Stomach (tissue), 19 donors: Measurements from ENCODE around the gene NFIL3. TPM values are rescaled to one million over a fixed set of nuclear protein-coding genes. Genes with fewer than 3 reads are reported as not detected.
A peak's percentile ranks its signal among the peaks of the same experiment; 100 is the strongest.
"Not testable (repeated sequence)": the region's sequence is repeated elsewhere in the genome, so short reads cannot be mapped to it uniquely, and the experiment has no call there.

ENCODE experiments used
- DNase-seq, 2 donors: peaks; one replicate each; pipeline versions ENCODE4 v3.0.0 to v3.0.0-alpha.2; 2013 to 2019
- H3K27ac ChIP-seq, 5 donors: fragments of 200-600 bp in 4 of 5; sonication (generic) in 4 of 5; one replicate each; pipeline ENCODE4 v1.5.1; 2013 to 2019; ENCODE audit warnings: mild to moderate bottlenecking in 1 of 5, moderate library complexity in 1 of 5
- H3K27me3 ChIP-seq, 3 donors: fragments of 200-600 bp; sonication (generic); one replicate each; pipeline ENCODE4 v1.5.1; 2017 to 2019; ENCODE audit warnings: mixed run types in 1 of 3
- H3K36me3 ChIP-seq, 4 donors: fragments of 200-600 bp; sonication (generic); 1 replicate in 3 of 4; 2 replicates in 1 of 4; pipeline ENCODE4 v1.5.1; 2016 to 2019
- H3K4me1 ChIP-seq, 4 donors: fragments of 200-600 bp; sonication (generic); one replicate each; pipeline ENCODE4 v1.5.1; 2016 to 2019
- H3K4me3 ChIP-seq, 4 donors: fragments of 200-600 bp; sonication (generic) in 3 of 4; one replicate each; pipeline ENCODE4 v1.5.1; 2016 to 2019; ENCODE audit warnings: mild to moderate bottlenecking in 1 of 4
- H3K9me3 ChIP-seq, 4 donors: fragments of 200-600 bp; sonication (generic); one replicate each; pipeline ENCODE4 v1.5.1; 2016 to 2019
- EP300 ChIP-seq: sonication (generic); formaldehyde crosslinking; IDR thresholded peaks from one replicate; pipeline ENCODE4 v1.6.1; 2017; ENCODE audit warnings: antibody characterized with exemption
- POLR2A ChIP-seq, 4 donors: fragments of 450-650 bp; IDR thresholded peaks; one replicate each; pipeline ENCODE4 v1.6.1; 2016; ENCODE audit warnings: antibody characterized with exemption in 4 of 4, control low read depth in 2 of 4, mild to moderate bottlenecking in 1 of 4, moderate library complexity in 1 of 4
- POLR2AphosphoS5 ChIP-seq, 3 donors: sonication (generic); formaldehyde crosslinking; IDR thresholded peaks; one replicate each; pipeline ENCODE4 v1.6.1; 2016; ENCODE audit warnings: antibody characterized with exemption in 3 of 3
- WGBS, 5 donors: extraction: QIAGEN DNeasy Blood & Tissue Kit in 3 of 5; methylation state at CpG; one replicate each; pipeline versions ENCODE4 v1.1.5 to v1.1.7; 2013 to 2018; 5-methylcytosine and 5-hydroxymethylcytosine counted together
- intact Hi-C: fragments of 100-400 bp; cut with DNase I; formaldehyde crosslinking; loops from one replicate; pipeline ENCODE4 v1.15.1; 2023; ENCODE audit warnings: low total_unique reads
- long read RNA-seq, 10 donors: transcript quantifications; one replicate each; lab custom pipeline, GENCODE V29; 2026
- polyA plus RNA-seq, 3 donors: library from polyadenylated mRNA; stranded (reverse); fragments of 200-250 nt; gene quantifications; one replicate each; pipeline ENCODE4 v1.2.3, GENCODE V29; 2013
- total RNA-seq, 5 donors: library from RNA; depleted of rRNA; stranded (reverse); fragments of >200 nt; gene quantifications; one replicate each; pipeline versions ENCODE4 v1.1.0 to v1.2.3, GENCODE V29; 2014 to 2016
- TF ChIP-seq, protein P1 (sequence below), 7 experiments: fragments of 450-650 bp in 4 of 7; fragments of 200-600 bp in 3 of 7; sonication (generic) in 3 of 7; IDR thresholded peaks; one replicate each; pipeline ENCODE4 v1.5.1; 2016 to 2019; ENCODE audit warnings: antibody characterized with exemption in 7 of 7, control low read depth in 2 of 7, mild to moderate bottlenecking in 1 of 7
- donor health status: healthy with polysubstance abuse.
- donor health status: Bipolar disorder and iron deficiency.
- donor health status: healthy.

NFIL3 gene, protein sequence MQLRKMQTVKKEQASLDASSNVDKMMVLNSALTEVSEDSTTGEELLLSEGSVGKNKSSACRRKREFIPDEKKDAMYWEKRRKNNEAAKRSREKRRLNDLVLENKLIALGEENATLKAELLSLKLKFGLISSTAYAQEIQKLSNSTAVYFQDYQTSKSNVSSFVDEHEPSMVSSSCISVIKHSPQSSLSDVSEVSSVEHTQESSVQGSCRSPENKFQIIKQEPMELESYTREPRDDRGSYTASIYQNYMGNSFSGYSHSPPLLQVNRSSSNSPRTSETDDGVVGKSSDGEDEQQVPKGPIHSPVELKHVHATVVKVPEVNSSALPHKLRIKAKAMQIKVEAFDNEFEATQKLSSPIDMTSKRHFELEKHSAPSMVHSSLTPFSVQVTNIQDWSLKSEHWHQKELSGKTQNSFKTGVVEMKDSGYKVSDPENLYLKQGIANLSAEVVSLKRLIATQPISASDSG
- total RNA-seq (10 to 100 TPM in 3 of 5 donors, 1 to 10 TPM in 1, not detected in 1; 8.0 to 39.7 (median 17.5) TPM), polyA plus RNA-seq (10 to 100 TPM; 21.2 to 21.9 (median 21.7) TPM)
- long read RNA-seq, donor 1, partial matches to known transcripts: 0 of 1 reads
- long read RNA-seq, donor 1, other reads (novel, unspliced or antisense): 0 of 1 reads
- long read RNA-seq, donor 2, partial matches to known transcripts: 8 of 11 reads
- long read RNA-seq, donor 2, other reads (novel, unspliced or antisense): 0 of 11 reads
- long read RNA-seq, donor 3, partial matches to known transcripts: 0 of 3 reads
- long read RNA-seq, donor 3, other reads (novel, unspliced or antisense): 0 of 3 reads
- long read RNA-seq, donor 4, partial matches to known transcripts: 0 of 1 reads
- long read RNA-seq, donor 4, other reads (novel, unspliced or antisense): 0 of 1 reads
- long read RNA-seq, donor 5, partial matches to known transcripts: 0 of 2 reads
- long read RNA-seq, donor 5, other reads (novel, unspliced or antisense): 0 of 2 reads
- long read RNA-seq, donor 6, transcript NFIL3-201 (2 exons, 2,085 nt): major isoform, 10 of 17 reads
- long read RNA-seq, donor 6, partial matches to known transcripts: 7 of 17 reads
- long read RNA-seq, donor 6, other reads (novel, unspliced or antisense): 0 of 17 reads
- long read RNA-seq, donor 7, transcript NFIL3-201 (2 exons, 2,085 nt): major isoform, 7 of 7 reads
- long read RNA-seq, donor 7, partial matches to known transcripts: 0 of 7 reads
- long read RNA-seq, donor 7, other reads (novel, unspliced or antisense): 0 of 7 reads
- long read RNA-seq, donor 8, transcript NFIL3-201 (2 exons, 2,085 nt): major isoform, 6 of 6 reads
- long read RNA-seq, donor 8, partial matches to known transcripts: 0 of 6 reads
- long read RNA-seq, donor 8, other reads (novel, unspliced or antisense): 0 of 6 reads
- long read RNA-seq, donor 9, partial matches to known transcripts: 0 of 4 reads
- long read RNA-seq, donor 9, other reads (novel, unspliced or antisense): 0 of 4 reads
- long read RNA-seq, donor 10, partial matches to known transcripts: 0 of 3 reads
- long read RNA-seq, donor 10, other reads (novel, unspliced or antisense): 0 of 3 reads

- intact Hi-C loops: no loop called here
- TF ChIP-seq EP300 (peak; percentile 11), POLR2AphosphoS5 (IDR thresholded peaks at IDR 0.05) (peak; percentile 57 to 96 (median 93)), POLR2A (IDR thresholded peaks at IDR 0.05) (peak in 1 of 4 donors; percentile 65)
- TF ChIP-seq, protein P1, sequence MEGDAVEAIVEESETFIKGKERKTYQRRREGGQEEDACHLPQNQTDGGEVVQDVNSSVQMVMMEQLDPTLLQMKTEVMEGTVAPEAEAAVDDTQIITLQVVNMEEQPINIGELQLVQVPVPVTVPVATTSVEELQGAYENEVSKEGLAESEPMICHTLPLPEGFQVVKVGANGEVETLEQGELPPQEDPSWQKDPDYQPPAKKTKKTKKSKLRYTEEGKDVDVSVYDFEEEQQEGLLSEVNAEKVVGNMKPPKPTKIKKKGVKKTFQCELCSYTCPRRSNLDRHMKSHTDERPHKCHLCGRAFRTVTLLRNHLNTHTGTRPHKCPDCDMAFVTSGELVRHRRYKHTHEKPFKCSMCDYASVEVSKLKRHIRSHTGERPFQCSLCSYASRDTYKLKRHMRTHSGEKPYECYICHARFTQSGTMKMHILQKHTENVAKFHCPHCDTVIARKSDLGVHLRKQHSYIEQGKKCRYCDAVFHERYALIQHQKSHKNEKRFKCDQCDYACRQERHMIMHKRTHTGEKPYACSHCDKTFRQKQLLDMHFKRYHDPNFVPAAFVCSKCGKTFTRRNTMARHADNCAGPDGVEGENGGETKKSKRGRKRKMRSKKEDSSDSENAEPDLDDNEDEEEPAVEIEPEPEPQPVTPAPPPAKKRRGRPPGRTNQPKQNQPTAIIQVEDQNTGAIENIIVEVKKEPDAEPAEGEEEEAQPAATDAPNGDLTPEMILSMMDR (IDR thresholded peaks at IDR 0.05): peak in 1 of 7 experiments; percentile 3
Measured at GRCh38 chr9:91423785-91424402, at the start of gene NFIL3. TSS of gene NFIL3 (minus strand) at chr9:91423832. CDS start at chr9:91410734, 13,098 bp downstream.

GRCh38 chr9:91471524-91471923 lies 47.9 kb upstream of the NFIL3 start:
- H3K27me3 ChIP-seq, H3K4me3 ChIP-seq, intact Hi-C loops, H3K4me1 ChIP-seq, H3K27ac ChIP-seq, DNase-seq, H3K36me3 ChIP-seq: not testable (repeated sequence)
- 73 to 91% (median 89%) methylated on average over 2 to 3 of the region's 3 CpGs for WGBS, 5 donors
- H3K9me3 ChIP-seq: peaks cover 0 to 16% (median 6%) of the 10 kb centered on the region in 4 donors

More at GRCh38 chr9:91423785-91424402, at the start of gene NFIL3:
- H3K4me1 ChIP-seq: peaks cover 18 to 70% (median 40%) of the 10 kb centered on the region in 4 donors
- peak within 1 kb of the TSS; percentile 73 to 88 (median 74) for H3K4me3 ChIP-seq
- peak within 1 kb of the TSS; percentile 89 to 100 (median 99) for H3K27ac ChIP-seq
- no peaks in the 10 kb centered on the region for H3K36me3 ChIP-seq
- H3K9me3 ChIP-seq: no peaks in the 10 kb centered on the region
- DNase-seq: peak; percentile 87 to 95
- peaks cover 0 to 5% (median 0%) of the 10 kb centered on the region in 3 donors for H3K27me3 ChIP-seq
- WGBS, 5 donors: 0 to 1% (median 1%) methylated on average over 17 to 92 of the region's 92 CpGs; no CpG with 5 or more reads in 1 of the 5 donors

- H3K4me3 ChIP-seq: no peak overlapping the region
- no peak for TF ChIP-seq EP300
- no peak for TF ChIP-seq POLR2A (IDR thresholded peaks at IDR 0.05)
- no peak for TF ChIP-seq POLR2AphosphoS5 (IDR thresholded peaks at IDR 0.05)
- TF ChIP-seq, protein P1 (IDR thresholded peaks at IDR 0.05): no peak
- WGBS, 5 donors: 54 to 90% (median 77%) methylated on average over 2 of the region's 2 CpGs
- peaks cover 0 to 4% (median 0%) of the 10 kb centered on the region in 4 donors for H3K9me3 ChIP-seq
- no peaks in the 10 kb centered on the region for H3K4me1 ChIP-seq
- no peak for DNase-seq
- no peaks in the 10 kb centered on the region for H3K36me3 ChIP-seq
- H3K27ac ChIP-seq: no peak overlapping the region
- intact Hi-C loops: no loop called here
- no peaks in the 10 kb centered on the region for H3K27me3 ChIP-seq
Measured at GRCh38 chr9:91465420-91465819, 41.8 kb upstream of the NFIL3 start.

GRCh38 chr9:91458906-91459305 lies 35.3 kb upstream of the NFIL3 start:
- intact Hi-C loops: no loop called here
- Histone ChIP-seq H3K4me1 (no peaks in the 10 kb centered on the region), H3K4me3 (no peak overlapping the region), H3K27me3 (no peaks in the 10 kb centered on the region), H3K9me3 (peaks cover 0 to 4% (median 0%) of the 10 kb centered on the region in 4 donors), H3K27ac (no peak overlapping the region), H3K36me3 (no peaks in the 10 kb centered on the region)
- whole genome bisulfite sequencing, 5 donors: 45 to 78% (median 69%) methylated on average over 2 of the region's 2 CpGs
- TF ChIP-seq EP300 (no peak), POLR2A (IDR thresholded peaks at IDR 0.05) (no peak), POLR2AphosphoS5 (IDR thresholded peaks at IDR 0.05) (no peak)
- TF ChIP-seq, protein P1 (IDR thresholded peaks at IDR 0.05): no peak
- DNase-seq: no peak
